HG03135 (cell line): ENCODE data around the gene LEP.

ENCODE experiments used
- ATAC-seq: cut with Tn5 transposase; IDR thresholded peaks from one replicate; pipeline ENCODE4 v1.9.1; 2021; ENCODE audit warnings: mild to moderate bottlenecking, moderate library complexity; ENCODE audit not compliant: unreplicated experiment

LEP gene

GRCh38 chr7:128244861-128245260, 3.8 kb downstream of the LEP start:
- ATAC-seq, result no peak

- ATAC-seq, result no peak
Observed at GRCh38 chr7:128247108-128247507, 6.0 kb downstream of the LEP start.

- no peak for ATAC-seq
Observed at GRCh38 chr7:128247640-128248194, 6.6 kb downstream of the LEP start.

GRCh38 chr7:128251337-128251736, 10.3 kb downstream of the LEP start:
- no peak for ATAC-seq

- ATAC-seq, result no peak
Observed at GRCh38 chr7:128253701-128254100, 12.6 kb downstream of the LEP start.

GRCh38 chr7:128254470-128254869, 13.4 kb downstream of the LEP start:
- ATAC-seq, result no peak

- no peak for ATAC-seq
Observed at GRCh38 chr7:128255271-128255670, 14.2 kb downstream of the LEP start.

- ATAC-seq, result no peak
Observed at GRCh38 chr7:128257458-128257857, 16.4 kb downstream of the LEP start.

- no peak for ATAC-seq
Observed at GRCh38 chr7:128259131-128260061, 18.3 kb downstream of the LEP start.

- no peak for ATAC-seq
Observed at GRCh38 chr7:128260069-128260795, 19.2 kb downstream of the LEP start.

GRCh38 chr7:128262273-128263028, 21.4 kb downstream of the LEP start:
- no peak for ATAC-seq

GRCh38 chr7:128263420-128263819, 22.3 kb downstream of the LEP start:
- no peak for ATAC-seq

- no peak for ATAC-seq
Observed at GRCh38 chr7:128264477-128264876, 23.4 kb downstream of the LEP start.

- ATAC-seq, result no peak
Observed at GRCh38 chr7:128265156-128265905, 24.3 kb downstream of the LEP start.

GRCh38 chr7:128265906-128266300, 24.8 kb downstream of the LEP start:
- ATAC-seq, result no peak

GRCh38 chr7:128266529-128266882, 25.4 kb downstream of the LEP start:
- no peak for ATAC-seq

GRCh38 chr7:128266883-128267594, 26.0 kb downstream of the LEP start:
- no peak for ATAC-seq

GRCh38 chr7:128267595-128267924, 26.5 kb downstream of the LEP start:
- ATAC-seq, result no peak

- no peak for ATAC-seq
Observed at GRCh38 chr7:128268233-128268632, 27.2 kb downstream of the LEP start.

- no peak for ATAC-seq
Observed at GRCh38 chr7:128270826-128271272, 29.8 kb downstream of the LEP start.
